IPS-18a (cell line): ENCODE data around the gene TBC1D14.

Experiments
- H3K27ac ChIP-seq: one replicate; pipeline ENCODE4 v1.5.1; 2013; ENCODE audit warnings: low read length
- H3K27me3 ChIP-seq: one replicate; pipeline ENCODE4 v1.6.1; 2013; ENCODE audit warnings: mild to moderate bottlenecking, low read length; ENCODE audit not compliant: control insufficient read depth, insufficient read depth
- H3K36me3 ChIP-seq: one replicate; pipeline ENCODE4 v1.6.1; 2013; ENCODE audit warnings: low read depth, low read length; ENCODE audit not compliant: control insufficient read depth
- H3K4me1 ChIP-seq: one replicate; pipeline ENCODE4 v1.6.1; 2013; ENCODE audit warnings: low read depth, low read length; ENCODE audit not compliant: control insufficient read depth
- H3K4me3 ChIP-seq: one replicate; pipeline ENCODE4 v1.5.1; 2013; ENCODE audit warnings: low read length
- H3K9ac ChIP-seq: one replicate; pipeline ENCODE4 v1.6.1; 2013; ENCODE audit warnings: mild to moderate bottlenecking, low read length, moderate library complexity
- H3K9me3 ChIP-seq: one replicate; pipeline ENCODE4 v1.6.1; 2013; ENCODE audit warnings: low read depth, low read length; ENCODE audit not compliant: control insufficient read depth

TBC1D14 gene

GRCh38 chr4:6960628-6961412 is 51.2 kb downstream of the TBC1D14 start:
- no peak overlapping the region for H3K9ac ChIP-seq
- H3K4me1 ChIP-seq: peaks cover 30% of the 10 kb centered on the region
- no peaks in the 10 kb centered on the region for H3K36me3 ChIP-seq
- no peaks in the 10 kb centered on the region for H3K9me3 ChIP-seq
- H3K27me3 ChIP-seq: no peaks in the 10 kb centered on the region
- H3K27ac ChIP-seq: no peak overlapping the region
- no peak overlapping the region for H3K4me3 ChIP-seq

GRCh38 chr4:6961496-6962210 is 52.0 kb downstream of the TBC1D14 start:
- Histone ChIP-seq H3K9me3 (no peaks in the 10 kb centered on the region), H3K36me3 (no peaks in the 10 kb centered on the region), H3K4me1 (peaks cover 30% of the 10 kb centered on the region), H3K4me3 (no peak overlapping the region), H3K9ac (no peak overlapping the region), H3K27me3 (no peaks in the 10 kb centered on the region), H3K27ac (peak overlapping the region; percentile 33)

GRCh38 chr4:6962211-6963041 is 52.8 kb downstream of the TBC1D14 start:
- H3K27ac ChIP-seq: peak overlapping the region; percentile 33
- H3K4me3 ChIP-seq: no peak overlapping the region
- peaks cover 30% of the 10 kb centered on the region for H3K4me1 ChIP-seq
- H3K36me3 ChIP-seq: no peaks in the 10 kb centered on the region
- H3K27me3 ChIP-seq: no peaks in the 10 kb centered on the region
- H3K9me3 ChIP-seq: no peaks in the 10 kb centered on the region
- no peak overlapping the region for H3K9ac ChIP-seq

GRCh38 chr4:6963139-6963611 is 53.5 kb downstream of the TBC1D14 start:
- H3K9me3 ChIP-seq: no peaks in the 10 kb centered on the region
- H3K36me3 ChIP-seq: no peaks in the 10 kb centered on the region
- H3K4me1 ChIP-seq: peaks cover 30% of the 10 kb centered on the region
- no peaks in the 10 kb centered on the region for H3K27me3 ChIP-seq
- H3K27ac ChIP-seq: no peak overlapping the region
- H3K9ac ChIP-seq: no peak overlapping the region
- H3K4me3 ChIP-seq: no peak overlapping the region

- Histone ChIP-seq H3K9ac (no peak overlapping the region), H3K4me3 (no peak overlapping the region), H3K4me1 (peaks cover 30% of the 10 kb centered on the region), H3K36me3 (no peaks in the 10 kb centered on the region), H3K9me3 (no peaks in the 10 kb centered on the region), H3K27me3 (no peaks in the 10 kb centered on the region), H3K27ac (no peak overlapping the region)
These were observed 55.2 kb downstream of the TBC1D14 start for GRCh38 chr4:6964858-6965257.

- H3K27ac ChIP-seq: no peak overlapping the region
- no peaks in the 10 kb centered on the region for H3K9me3 ChIP-seq
- no peak overlapping the region for H3K9ac ChIP-seq
- no peaks in the 10 kb centered on the region for H3K27me3 ChIP-seq
- no peak overlapping the region for H3K4me3 ChIP-seq
- no peaks in the 10 kb centered on the region for H3K36me3 ChIP-seq
- H3K4me1 ChIP-seq: peaks cover 30% of the 10 kb centered on the region
These were observed 55.7 kb downstream of the TBC1D14 start for GRCh38 chr4:6965329-6965728.

GRCh38 chr4:6967846-6968340 is 58.3 kb downstream of the TBC1D14 start:
- H3K4me1 ChIP-seq: peaks cover 21% of the 10 kb centered on the region
- H3K9me3 ChIP-seq: no peaks in the 10 kb centered on the region
- no peak overlapping the region for H3K4me3 ChIP-seq
- H3K27ac ChIP-seq: no peak overlapping the region
- H3K36me3 ChIP-seq: no peaks in the 10 kb centered on the region
- no peak overlapping the region for H3K9ac ChIP-seq
- H3K27me3 ChIP-seq: no peaks in the 10 kb centered on the region

GRCh38 chr4:6968496-6968895 is 58.9 kb downstream of the TBC1D14 start:
- H3K4me3 ChIP-seq: no peak overlapping the region
- no peak overlapping the region for H3K27ac ChIP-seq
- H3K36me3 ChIP-seq: no peaks in the 10 kb centered on the region
- no peak overlapping the region for H3K9ac ChIP-seq
- H3K9me3 ChIP-seq: no peaks in the 10 kb centered on the region
- H3K27me3 ChIP-seq: no peaks in the 10 kb centered on the region
- peaks cover 21% of the 10 kb centered on the region for H3K4me1 ChIP-seq

- Histone ChIP-seq H3K27me3 (no peaks in the 10 kb centered on the region), H3K27ac (no peak overlapping the region), H3K36me3 (no peaks in the 10 kb centered on the region), H3K9ac (no peak overlapping the region), H3K4me1 (peaks cover 26% of the 10 kb centered on the region), H3K4me3 (no peak overlapping the region), H3K9me3 (no peaks in the 10 kb centered on the region)
These were observed 60.5 kb downstream of the TBC1D14 start for GRCh38 chr4:6969826-6970800.

GRCh38 chr4:6971536-6972374 is 62.1 kb downstream of the TBC1D14 start:
- Histone ChIP-seq H3K9me3 (peaks cover 2% of the 10 kb centered on the region), H3K27me3 (no peaks in the 10 kb centered on the region), H3K27ac (no peak overlapping the region), H3K4me1 (peaks cover 26% of the 10 kb centered on the region), H3K36me3 (no peaks in the 10 kb centered on the region), H3K9ac (peak overlapping the region; percentile 24), H3K4me3 (no peak overlapping the region)
